Keratinocyte (primary cell): ENCODE results near the gene ZNF423. TPM values are rescaled to one million over a fixed set of nuclear protein-coding genes. Genes with fewer than 3 reads are reported as not detected.

Experiments used
- DNase-seq: peaks from one replicate; pipeline ENCODE4 v3.0.0-alpha.2; 2011; ENCODE audit warnings: low read depth, missing footprints, low spot score
- FAIRE-seq: peaks from 2 replicates; lab custom pipeline; 2011; peaks lifted over from hg19 to GRCh38; lab: Jason Lieb, UNC
- H2AFZ ChIP-seq: 2 replicates; pipeline ENCODE4 v1.6.0; 2012; ENCODE audit warnings: low read length, control low read depth, inconsistent platforms; ENCODE audit not compliant: control insufficient read depth
- H3K27ac ChIP-seq: 2 replicates; pipeline ENCODE4 v1.5.1; 2011; ENCODE audit warnings: low read length; ENCODE audit not compliant: control insufficient read depth, insufficient read depth
- H3K27me3 ChIP-seq: 3 replicates; pipeline ENCODE4 v1.6.0; 2011; ENCODE audit warnings: low read length; ENCODE audit not compliant: control insufficient read depth, insufficient read depth; ENCODE audit errors: extremely low read depth
- H3K36me3 ChIP-seq, 2 experiments: 2 replicates in 1 of 2; 3 replicates in 1 of 2; pipeline ENCODE4 v1.5.1; 2011; ENCODE audit warnings: low read length in 2 of 2, mild to moderate bottlenecking in 1 of 2; ENCODE audit not compliant: control insufficient read depth in 2 of 2, insufficient read depth in 2 of 2; ENCODE audit errors: extremely low read depth in 1 of 2
- H3K4me1 ChIP-seq: 3 replicates; pipeline ENCODE4 v1.5.1; 2011; ENCODE audit warnings: low read length; ENCODE audit not compliant: control insufficient read depth, insufficient read depth; ENCODE audit errors: extremely low read depth
- H3K4me2 ChIP-seq: 3 replicates; pipeline ENCODE4 v1.6.0; 2011; ENCODE audit warnings: low read depth, low read length; ENCODE audit not compliant: control insufficient read depth, insufficient read depth; ENCODE audit errors: extremely low read depth
- H3K4me3 ChIP-seq, 3 experiments: fragments of 200-600 bp in 1 of 3; sonication (generic) in 1 of 3; 2 replicates in 2 of 3; 3 replicates in 1 of 3; pipeline ENCODE4 v1.5.1; 2011 to 2016; ENCODE audit warnings: low read length in 3 of 3, mild to moderate bottlenecking in 3 of 3, control low read depth in 2 of 3, inconsistent platforms in 1 of 3, low read depth in 1 of 3, mixed read lengths in 1 of 3, mixed run types in 1 of 3, moderate library complexity in 1 of 3; ENCODE audit not compliant: control insufficient read depth in 2 of 3, insufficient read depth in 2 of 3; ENCODE audit errors: extremely low read depth in 1 of 3
- H3K79me2 ChIP-seq: 2 replicates; pipeline ENCODE4 v1.6.0; 2012; ENCODE audit warnings: low read length; ENCODE audit not compliant: control insufficient read depth, insufficient read depth
- H3K9ac ChIP-seq: 3 replicates; pipeline ENCODE4 v1.6.0; 2011; ENCODE audit warnings: low read length; ENCODE audit not compliant: control insufficient read depth, insufficient read depth; ENCODE audit errors: extremely low read depth
- H3K9me1 ChIP-seq: 3 replicates; pipeline ENCODE4 v1.6.0; 2011; ENCODE audit warnings: low read length; ENCODE audit not compliant: control insufficient read depth, insufficient read depth; ENCODE audit errors: extremely low read depth
- H3K9me3 ChIP-seq: 2 replicates; pipeline ENCODE4 v1.5.1; 2012; ENCODE audit warnings: low read depth, low read length; ENCODE audit not compliant: control insufficient read depth
- H4K20me1 ChIP-seq: 3 replicates; pipeline ENCODE4 v1.6.0; 2011; ENCODE audit warnings: low read length; ENCODE audit not compliant: control insufficient read depth, insufficient read depth; ENCODE audit errors: extremely low read depth
- EZH2 ChIP-seq: IDR thresholded peaks from one replicate; pipeline ENCODE4 v1.6.1; 2012; ENCODE audit warnings: inconsistent platforms, mild to moderate bottlenecking, low read length, moderate library complexity
- dilution Hi-C: fragments of 300-500 bp; cut with MboI; formaldehyde crosslinking; loops from one replicate; pipeline ENCODE4 v1.7.0; 2020; ENCODE audit warnings: low sequenced_read_pairs; ENCODE audit not compliant: extremely low pct_ligation_motif_present
- polyA plus RNA-seq, 5 experiments: library from polyadenylated mRNA; depleted of rRNA in 3 of 5; stranded (reverse) in 3 of 5; stranded (forward) in 1 of 5; unstranded in 1 of 5; fragments of >200 nt; gene quantifications; 1 replicate in 1 of 5; 2 replicates in 3 of 5; 3 replicates in 1 of 5; pipeline versions ENCODE4 v1.2.1 to v1.2.3, GENCODE V29; 2011 to 2012; ENCODE audit warnings: missing spikeins in 2 of 5, low read depth in 1 of 5, low replicate concordance in 1 of 5
- TF ChIP-seq, protein P1 (sequence below), 3 experiments: IDR thresholded peaks in 1 of 3; conservative IDR thresholded peaks in 1 of 3; optimal IDR thresholded peaks in 1 of 3; 2 replicates in 2 of 3; 3 replicates in 1 of 3; pipeline versions ENCODE3 to v1.5.1; 2011; ENCODE audit warnings: low read length in 3 of 3, mild to moderate bottlenecking in 3 of 3, moderate library complexity in 2 of 3, control low read depth in 1 of 3, inconsistent platforms in 1 of 3; ENCODE audit not compliant: insufficient read depth in 2 of 3; ENCODE audit errors: extremely low read depth in 1 of 3

ZNF423 gene
- polyA plus RNA-seq, 1 donor (not counting 4 experiments of a cell fraction or from before 2014, with no cell fraction given) = 0.05 TPM

DNA sequence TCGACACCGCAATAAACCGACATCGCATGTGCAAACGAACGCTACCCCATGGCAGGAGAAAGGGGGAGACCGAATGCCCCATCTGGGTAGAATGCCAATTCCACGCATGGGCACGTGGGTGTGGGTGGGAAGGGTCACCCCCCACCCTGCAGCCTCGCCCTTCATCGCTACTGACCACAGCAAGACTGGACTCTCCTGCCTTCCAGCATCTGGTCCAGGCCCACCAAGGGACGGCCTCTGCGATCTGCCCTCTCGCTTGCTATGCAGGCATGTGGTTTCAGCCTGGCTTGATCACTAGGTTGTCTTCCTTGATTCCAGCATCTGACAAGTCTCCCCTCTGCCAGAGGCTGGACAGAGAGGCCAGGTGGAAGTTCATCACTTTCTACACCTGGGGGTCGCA, 323.0 kb downstream of the ZNF423 start:
- no peaks in the 10 kb centered on the region for H3K4me1 ChIP-seq
- FAIRE-seq (no peak), DNase-seq (no peak)
- no peaks in the 10 kb centered on the region for H3K79me2 ChIP-seq
- H3K27ac ChIP-seq = no peak overlapping the region
- no peaks in the 10 kb centered on the region for H3K27me3 ChIP-seq
- H3K4me3 ChIP-seq = no peak overlapping the region
- H3K36me3 ChIP-seq = no peaks in the 10 kb centered on the region
- TF ChIP-seq EZH2 = no peak
- TF ChIP-seq, protein P1, sequence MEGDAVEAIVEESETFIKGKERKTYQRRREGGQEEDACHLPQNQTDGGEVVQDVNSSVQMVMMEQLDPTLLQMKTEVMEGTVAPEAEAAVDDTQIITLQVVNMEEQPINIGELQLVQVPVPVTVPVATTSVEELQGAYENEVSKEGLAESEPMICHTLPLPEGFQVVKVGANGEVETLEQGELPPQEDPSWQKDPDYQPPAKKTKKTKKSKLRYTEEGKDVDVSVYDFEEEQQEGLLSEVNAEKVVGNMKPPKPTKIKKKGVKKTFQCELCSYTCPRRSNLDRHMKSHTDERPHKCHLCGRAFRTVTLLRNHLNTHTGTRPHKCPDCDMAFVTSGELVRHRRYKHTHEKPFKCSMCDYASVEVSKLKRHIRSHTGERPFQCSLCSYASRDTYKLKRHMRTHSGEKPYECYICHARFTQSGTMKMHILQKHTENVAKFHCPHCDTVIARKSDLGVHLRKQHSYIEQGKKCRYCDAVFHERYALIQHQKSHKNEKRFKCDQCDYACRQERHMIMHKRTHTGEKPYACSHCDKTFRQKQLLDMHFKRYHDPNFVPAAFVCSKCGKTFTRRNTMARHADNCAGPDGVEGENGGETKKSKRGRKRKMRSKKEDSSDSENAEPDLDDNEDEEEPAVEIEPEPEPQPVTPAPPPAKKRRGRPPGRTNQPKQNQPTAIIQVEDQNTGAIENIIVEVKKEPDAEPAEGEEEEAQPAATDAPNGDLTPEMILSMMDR (optimal IDR thresholded peaks at IDR 0.05 in 1 of 3, IDR thresholded peaks at IDR 0.05 in 1 of 3, conservative IDR thresholded peaks at IDR 0.05 in 1 of 3; ENCODE audit: extremely low read depth in 1 of 3, insufficient read depth in 2 of 3, low read length in 3 of 3) = no peak
- H3K9me3 ChIP-seq = no peaks in the 10 kb centered on the region
- no peak overlapping the region for H3K9ac ChIP-seq
- dilution Hi-C loops = no loop called here
- no peaks in the 10 kb centered on the region for H3K9me1 ChIP-seq
- no peaks in the 10 kb centered on the region for H4K20me1 ChIP-seq
- H2AFZ ChIP-seq = no peak overlapping the region
- H3K4me2 ChIP-seq = no peak overlapping the region

DNA sequence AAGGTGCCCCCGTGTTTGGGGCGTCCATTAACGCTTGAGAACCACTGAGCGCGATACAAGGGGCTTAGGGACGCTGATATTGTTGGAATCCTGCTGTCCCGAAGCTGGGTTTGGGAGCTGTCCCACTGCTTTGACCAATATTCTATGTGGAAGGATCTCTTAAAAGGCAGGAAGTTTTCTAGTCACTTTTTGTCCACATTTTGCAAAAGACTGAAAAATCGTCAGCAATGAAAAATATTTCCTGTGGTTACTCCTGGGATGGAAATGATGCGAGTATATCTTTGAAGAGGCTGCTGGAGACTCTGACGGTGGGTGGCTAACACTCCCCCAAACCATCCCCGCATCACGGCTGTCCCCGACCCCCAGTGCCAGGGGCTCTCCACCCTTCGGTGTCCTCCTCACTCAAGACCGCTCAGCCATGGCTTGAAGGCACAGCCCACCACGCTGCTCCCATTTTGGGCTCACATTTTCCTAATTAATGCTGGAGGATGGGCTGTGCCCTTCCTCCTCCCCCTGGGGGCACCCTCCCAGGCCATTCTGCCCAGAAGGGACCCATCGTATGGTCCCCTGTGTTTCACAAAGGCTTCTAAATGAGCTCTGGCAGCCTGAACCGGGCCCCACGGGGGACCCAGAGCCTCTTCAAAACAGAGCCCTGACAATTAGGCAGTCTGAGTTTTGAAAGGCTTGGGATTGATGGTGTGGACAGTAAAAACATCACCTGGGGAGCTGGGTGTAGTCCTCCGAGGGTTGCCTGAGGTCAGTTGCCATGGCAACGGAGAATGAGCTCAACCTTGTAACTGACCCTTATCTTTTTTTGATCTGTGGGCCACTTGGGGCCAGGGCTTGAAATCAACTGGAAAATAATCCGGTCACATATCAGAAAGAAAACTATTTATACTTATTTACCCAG, 323.7 kb downstream of the ZNF423 start:
- TF ChIP-seq, protein P1 (optimal IDR thresholded peaks at IDR 0.05 in 1 of 3, IDR thresholded peaks at IDR 0.05 in 1 of 3, conservative IDR thresholded peaks at IDR 0.05 in 1 of 3; ENCODE audit: extremely low read depth in 1 of 3, insufficient read depth in 2 of 3, low read length in 3 of 3) = no peak
- no peak for TF ChIP-seq EZH2
- no peaks in the 10 kb centered on the region for H3K36me3 ChIP-seq
- no peaks in the 10 kb centered on the region for H3K9me3 ChIP-seq
- H3K27me3 ChIP-seq = no peaks in the 10 kb centered on the region
- FAIRE-seq (no peak), DNase-seq (no peak)
- no peak overlapping the region for H3K27ac ChIP-seq
- dilution Hi-C loops = no loop called here
- H4K20me1 ChIP-seq = no peaks in the 10 kb centered on the region
- no peak overlapping the region for H2AFZ ChIP-seq
- no peak overlapping the region for H3K4me3 ChIP-seq
- no peak overlapping the region for H3K9ac ChIP-seq
- H3K4me2 ChIP-seq = no peak overlapping the region
- H3K4me1 ChIP-seq = no peaks in the 10 kb centered on the region
- no peaks in the 10 kb centered on the region for H3K79me2 ChIP-seq
- no peaks in the 10 kb centered on the region for H3K9me1 ChIP-seq
